Right atrium auricular region (tissue), 2 donors: ENCODE data around the gene MINAR2. TPM values are rescaled to one million over a fixed set of nuclear protein-coding genes. Genes with fewer than 3 reads are reported as not detected.
A peak's percentile ranks its signal among the peaks of the same experiment; 100 is the strongest.

Source experiments
- DNase-seq: peaks from one replicate; pipeline ENCODE4 v3.0.0-alpha.2; 2019; ENCODE audit warnings: low spot score
- H3K27ac ChIP-seq, 2 donors: fragments of 200-600 bp; sonication (generic); 1 replicate in 1 of 2; 2 replicates in 1 of 2; pipeline ENCODE4 v1.5.1; 2016 to 2019
- H3K27me3 ChIP-seq, 2 donors: fragments of 200-600 bp; sonication (generic); one replicate each; pipeline versions ENCODE4 v1.5.1 to v1.6.0; 2017 to 2019
- H3K36me3 ChIP-seq: fragments of 200-600 bp; sonication (generic); one replicate; pipeline ENCODE4 v1.5.1; 2016
- H3K4me1 ChIP-seq, 2 donors: fragments of 200-600 bp; sonication (generic); one replicate each; pipeline versions ENCODE4 v1.5.1 to v1.6.0; 2017 to 2019
- H3K4me3 ChIP-seq, 2 donors: fragments of 200-600 bp; sonication (generic); 1 replicate in 1 of 2; 2 replicates in 1 of 2; pipeline ENCODE4 v1.5.1; 2017 to 2019; ENCODE audit warnings: mild to moderate bottlenecking in 1 of 2, moderate library complexity in 1 of 2
- H3K9me3 ChIP-seq, 2 donors: fragments of 200-600 bp; sonication (generic); one replicate each; pipeline ENCODE4 v1.5.1; 2019
- CTCF ChIP-seq, 2 donors: fragments of 200-600 bp; sonication (generic); IDR thresholded peaks; one replicate each; pipeline ENCODE4 v1.5.1; 2019; ENCODE audit warnings: antibody characterized with exemption in 2 of 2
- total RNA-seq, 2 donors: library from RNA; depleted of rRNA; stranded (reverse); fragments of >200 nt; gene quantifications; one replicate each; pipeline ENCODE4 v1.1.0, GENCODE V29; 2016

MINAR2 gene
- total RNA-seq, 2 donors from 2014 or later: not detected

- TF ChIP-seq CTCF (IDR thresholded peaks at IDR 0.05): no peak
- Histone ChIP-seq H3K4me3 (no peak overlapping the region), H3K27me3 (no peaks in the 10 kb centered on the region), H3K4me1 (no peaks in the 10 kb centered on the region), H3K36me3 (no peaks in the 10 kb centered on the region), H3K27ac (no peak overlapping the region), H3K9me3 (no peaks in the 10 kb centered on the region)
- DNase-seq: no peak
Observed at GRCh38 chr5:129766798-129767197, 18.9 kb downstream of the MINAR2 start.

GRCh38 chr5:129767927-129768380 is 20.1 kb downstream of the MINAR2 start:
- Histone ChIP-seq H3K27ac (no peak overlapping the region), H3K36me3 (no peaks in the 10 kb centered on the region), H3K4me1 (no peaks in the 10 kb centered on the region), H3K9me3 (no peaks in the 10 kb centered on the region), H3K27me3 (no peaks in the 10 kb centered on the region), H3K4me3 (no peak overlapping the region)
- DNase-seq: peak; percentile 76
- peak; percentile 84 to 98 for TF ChIP-seq CTCF (IDR thresholded peaks at IDR 0.05)

- no peak for DNase-seq
- Histone ChIP-seq H3K27me3 (no peaks in the 10 kb centered on the region), H3K27ac (no peak overlapping the region), H3K4me3 (no peak overlapping the region), H3K4me1 (no peaks in the 10 kb centered on the region), H3K36me3 (no peaks in the 10 kb centered on the region), H3K9me3 (no peaks in the 10 kb centered on the region)
- TF ChIP-seq CTCF (IDR thresholded peaks at IDR 0.05): no peak
Observed at GRCh38 chr5:129768735-129769134, 20.8 kb downstream of the MINAR2 start.

- Histone ChIP-seq H3K4me1 (no peaks in the 10 kb centered on the region), H3K9me3 (no peaks in the 10 kb centered on the region), H3K4me3 (no peak overlapping the region), H3K27ac (no peak overlapping the region), H3K27me3 (no peaks in the 10 kb centered on the region), H3K36me3 (no peaks in the 10 kb centered on the region)
- no peak for TF ChIP-seq CTCF (IDR thresholded peaks at IDR 0.05)
- DNase-seq: no peak
Observed at GRCh38 chr5:129770024-129770820, 22.3 kb downstream of the MINAR2 start.

GRCh38 chr5:129771058-129771838 is 23.4 kb downstream of the MINAR2 start:
- no peaks in the 10 kb centered on the region for H3K27me3 ChIP-seq
- peak in 1 of 2 donors; percentile 82 for TF ChIP-seq CTCF (IDR thresholded peaks at IDR 0.05)
- no peaks in the 10 kb centered on the region for H3K4me1 ChIP-seq
- no peak overlapping the region for H3K4me3 ChIP-seq
- no peak overlapping the region for H3K27ac ChIP-seq
- no peaks in the 10 kb centered on the region for H3K36me3 ChIP-seq
- no peak for DNase-seq
- no peaks in the 10 kb centered on the region for H3K9me3 ChIP-seq
